RPMI7951 (cell line): ENCODE data around the gene SLC6A4. TPM values are rescaled to one million over a fixed set of nuclear protein-coding genes. Genes with fewer than 3 reads are reported as not detected.

Experiments
- DNase-seq: peaks from one replicate; pipeline ENCODE4 v3.0.0-alpha.2; 2012; ENCODE audit warnings: low read depth
- total RNA-seq: library from RNA; depleted of rRNA; stranded (reverse); fragments of >200 nt; shearing (Covaris generic); gene quantifications from 2 replicates; pipeline ENCODE4 v1.2.3, GENCODE V29; 2014; rRNA removed

SLC6A4 gene
- total RNA-seq, result not detected in 2 replicates

GRCh38 chr17:30235386-30236296, at the start of gene SLC6A4:
Gene SLC6A4 (minus strand): TSS chr17:30235697. CDS start chr17:30221958, 13,739 bp downstream.
- no peak for DNase-seq

GRCh38 chr17:30279156-30279555, 43.7 kb upstream of the SLC6A4 start:
- no peak for DNase-seq

- peak; percentile 16 for DNase-seq
These were observed 42.5 kb upstream of the SLC6A4 start for GRCh38 chr17:30278032-30278431.

- DNase-seq, result no peak
These were observed 40.4 kb upstream of the SLC6A4 start for GRCh38 chr17:30275911-30276310.

- DNase-seq, result no peak
These were observed 39.4 kb upstream of the SLC6A4 start for GRCh38 chr17:30274887-30275286.

- DNase-seq, result no peak
These were observed 37.9 kb upstream of the SLC6A4 start for GRCh38 chr17:30273373-30273772.

- peak; percentile 8 for DNase-seq
These were observed 35.6 kb upstream of the SLC6A4 start for GRCh38 chr17:30271102-30271501.

- DNase-seq, result no peak
These were observed 32.1 kb upstream of the SLC6A4 start for GRCh38 chr17:30267625-30268024.

GRCh38 chr17:30263552-30264333, 28.2 kb upstream of the SLC6A4 start:
- DNase-seq, result no peak

GRCh38 chr17:30256756-30257506, 21.4 kb upstream of the SLC6A4 start:
- no peak for DNase-seq

GRCh38 chr17:30254150-30254549, 18.7 kb upstream of the SLC6A4 start:
- no peak for DNase-seq

GRCh38 chr17:30253312-30253711, 17.8 kb upstream of the SLC6A4 start:
- DNase-seq, result no peak

- DNase-seq, result no peak
These were observed 16.4 kb upstream of the SLC6A4 start for GRCh38 chr17:30251931-30252330.

GRCh38 chr17:30249460-30249859, 14.0 kb upstream of the SLC6A4 start:
- DNase-seq, result no peak

GRCh38 chr17:30248786-30249185, 13.3 kb upstream of the SLC6A4 start:
- no peak for DNase-seq

- no peak for DNase-seq
These were observed 11.0 kb upstream of the SLC6A4 start for GRCh38 chr17:30246460-30246859.

- DNase-seq, result peak; percentile 81
These were observed 9.4 kb upstream of the SLC6A4 start for GRCh38 chr17:30244853-30245385.

- DNase-seq, result no peak
These were observed 8.1 kb upstream of the SLC6A4 start for GRCh38 chr17:30243568-30243967.

GRCh38 chr17:30243002-30243401, 7.5 kb upstream of the SLC6A4 start:
- DNase-seq, result no peak

GRCh38 chr17:30241051-30241450, 5.6 kb upstream of the SLC6A4 start:
- DNase-seq, result no peak

- no peak for DNase-seq
These were observed 4.7 kb upstream of the SLC6A4 start for GRCh38 chr17:30240177-30240576.

- no peak for DNase-seq
These were observed 3.6 kb upstream of the SLC6A4 start for GRCh38 chr17:30239089-30239462.
